HepG2 (cell line): ENCODE measurements around the gene CPT1B. TPM values are rescaled to one million over a fixed set of nuclear protein-coding genes. Genes with fewer than 3 reads are reported as not detected.

Source experiments
- ATAC-seq: fragments of 200-7000 bp; cut with Tn5 transposase; 3 replicates; pipeline ENCODE4 v1.9.1; 2020; ENCODE audit warnings: mild to moderate bottlenecking, moderate library complexity
- BruUV-seq: library from RNA; stranded (reverse); fragments of 400-500 nt; replicated peaks from 2 replicates; lab custom pipeline; 2021; lab: Mats Ljungman, UMichigan
- CTCF ChIA-PET: fragments of 300-600 bp; formaldehyde crosslinking; extraction: SDS; loops from one replicate; lab custom pipeline; 2021; ENCODE audit warnings: low total read pairs, inconsistent platforms, low intra/inter-chr PET ratio; lab: Yijun Ruan, JAX
- POLR2A ChIA-PET: fragments of 350-600 bp; sonication (Branson Sonifier 250); formaldehyde crosslinking; loops from one replicate; lab custom pipeline; 2020; ENCODE audit warnings: antibody characterized with exemption, inconsistent platforms; lab: Yijun Ruan, JAX
- DNase-seq: peaks from one replicate; pipeline ENCODE4 v3.0.0-alpha.2; 2015; ENCODE audit warnings: low spot score
- FAIRE-seq: peaks from 3 replicates; lab custom pipeline; 2011; peaks lifted over from hg19 to GRCh38; lab: Jason Lieb, UNC
- H2AFZ ChIP-seq: one replicate; pipeline ENCODE4 v1.6.1; 2011; ENCODE audit warnings: low read length, inconsistent platforms
- H3K27ac ChIP-seq: fragments of 300-600 bp; 3 replicates; pipeline ENCODE4 v1.8.0; 2011; ENCODE audit warnings: mixed run types, mild to moderate bottlenecking, mixed read lengths, low read length, inconsistent platforms; ENCODE audit not compliant: insufficient read depth; ENCODE audit errors: extremely low read length
- H3K27me3 ChIP-seq, 2 experiments: fragments of 200-600 bp in 1 of 2; 2 replicates in 1 of 2; 3 replicates in 1 of 2; pipeline versions ENCODE4 v1.6.0 to v1.8.0; 2011; ENCODE audit warnings: low read length in 2 of 2, mild to moderate bottlenecking in 2 of 2, moderate library complexity in 2 of 2, inconsistent platforms in 1 of 2; ENCODE audit not compliant: insufficient read depth in 2 of 2, control insufficient read depth in 1 of 2
- H3K36me3 ChIP-seq, 2 experiments: fragments of 200-600 bp in 1 of 2; replicated peaks in 1 of 2; 2 replicates in 1 of 2; 3 replicates in 1 of 2; pipeline versions ENCODE4 v1.5.1 to v1.8.0; 2011; ENCODE audit warnings: low read length in 2 of 2, inconsistent platforms in 1 of 2; ENCODE audit not compliant: insufficient read depth in 2 of 2, control insufficient read depth in 1 of 2
- H3K4me1 ChIP-seq: 2 replicates; pipeline ENCODE4 v1.5.1; 2012; ENCODE audit warnings: low read length, inconsistent platforms; ENCODE audit not compliant: insufficient read depth
- H3K4me2 ChIP-seq: 2 replicates; pipeline ENCODE4 v1.6.0; 2011; ENCODE audit warnings: low read depth, low read length, inconsistent platforms
- H3K4me3 ChIP-seq, 3 experiments: fragments of 200-600 bp in 1 of 3; sonication (generic), shearing (Covaris generic) in 1 of 3; replicated peaks in 1 of 3; 2 replicates each; pipeline ENCODE4 v1.5.1; 2011 to 2016; ENCODE audit warnings: low read length in 3 of 3, inconsistent platforms in 2 of 3, low read depth in 2 of 3, mild to moderate bottlenecking in 2 of 3, control low read depth in 1 of 3, mixed read lengths in 1 of 3; ENCODE audit not compliant: insufficient read depth in 1 of 3
- H3K79me2 ChIP-seq: one replicate; pipeline ENCODE4 v1.6.1; 2011; ENCODE audit warnings: low read length, inconsistent platforms; ENCODE audit not compliant: insufficient read depth
- H3K9ac ChIP-seq: 2 replicates; pipeline ENCODE4 v1.6.0; 2011; ENCODE audit warnings: mild to moderate bottlenecking, low read depth, low read length, inconsistent platforms; ENCODE audit not compliant: insufficient read depth
- H3K9me3 ChIP-seq: 2 replicates; pipeline ENCODE4 v1.5.1; 2012; ENCODE audit warnings: mild to moderate bottlenecking, low read length
- H4K20me1 ChIP-seq: 2 replicates; pipeline ENCODE4 v1.6.0; 2011; ENCODE audit warnings: inconsistent platforms, mild to moderate bottlenecking, low read length, moderate library complexity; ENCODE audit not compliant: insufficient read depth
- ARID2 ChIP-seq: sonication (generic); formaldehyde crosslinking; IDR thresholded peaks from 2 replicates; pipeline ENCODE4 v1.8.1; 2022; ENCODE audit warnings: mild to moderate bottlenecking, missing genetic modification reagents, borderline replicate concordance
- IRF2 ChIP-seq: IDR thresholded peaks from 2 replicates; pipeline ENCODE4 v1.6.1; 2018; ENCODE audit warnings: missing genetic modification reagents, missing compliant biosample characterization
- NR1H2 ChIP-seq: sonication (generic); formaldehyde crosslinking; IDR thresholded peaks from 2 replicates; pipeline ENCODE4 v1.8.1; 2022; ENCODE audit warnings: low read depth, missing genetic modification reagents, borderline replicate concordance
- POGZ ChIP-seq: sonication (generic); formaldehyde crosslinking; IDR thresholded peaks from 2 replicates; pipeline ENCODE4 v1.4.0; 2020; ENCODE audit warnings: mild to moderate bottlenecking, missing genetic modification reagents
- PRDM10 ChIP-seq: sonication (generic); formaldehyde crosslinking; IDR thresholded peaks from 2 replicates; pipeline ENCODE4 v1.4.0; 2020; ENCODE audit warnings: low read depth, missing genetic modification reagents
- PTBP1 ChIP-seq: fragments of 200-400 bp; formaldehyde crosslinking; IDR thresholded peaks from 2 replicates; pipeline ENCODE4 v1.6.1; 2018; ENCODE audit warnings: low read length, low read depth; ENCODE audit not compliant: poor library complexity, severe bottlenecking
- SKI ChIP-seq: fragments of 450-650 bp; IDR thresholded peaks from one replicate; pipeline ENCODE4 v1.6.1; 2018; ENCODE audit warnings: mild to moderate bottlenecking; ENCODE audit not compliant: partially characterized antibody
- WIZ ChIP-seq: sonication (generic); formaldehyde crosslinking; IDR thresholded peaks from 2 replicates; pipeline ENCODE4 v1.5.1; 2020; ENCODE audit warnings: mild to moderate bottlenecking, missing genetic modification reagents
- ZFP91 ChIP-seq: sonication (generic); formaldehyde crosslinking; IDR thresholded peaks from 2 replicates; pipeline ENCODE4 v1.9.0; 2022; ENCODE audit warnings: missing genetic modification reagents, mild to moderate bottlenecking, borderline replicate concordance
- WGBS: methylation state at CpG from one replicate; pipeline ENCODE4 v1.1.6; 2017; ENCODE audit warnings: low lambda C conversion rate; 5-methylcytosine and 5-hydroxymethylcytosine counted together
- in situ Hi-C: cut with HindIII; loops from 2 replicates; pipeline ENCODE4 v1.10.0; 2017; ENCODE audit warnings: low pct_unique_long_range_greater_than_20kb; ENCODE audit not compliant: extremely low pct_ligation_motif_present
- intact Hi-C: fragments of 100-400 bp; cut with micrococcal nuclease; formaldehyde crosslinking; loops from one replicate; pipeline ENCODE4 v1.10.0; 2022; ENCODE audit not compliant: unreplicated experiment
- polyA plus RNA-seq, 8 experiments: library from polyadenylated mRNA; depleted of rRNA in 3 of 8; stranded (reverse) in 7 of 8; unstranded in 1 of 8; fragments of >200 nt; fragmentation: Illumina TruSeq in 4 of 8; extraction: Trizol in 4 of 8; gene quantifications; 2 replicates each; pipeline versions ENCODE4 v1.2.1 to v1.2.3, GENCODE V29; 2011 to 2016; ENCODE audit warnings: low read depth in 4 of 8, missing spikeins in 1 of 8, mixed read lengths in 1 of 8; ENCODE audit not compliant: insufficient read depth in 1 of 8
- total RNA-seq, 5 experiments: library from RNA; depleted of rRNA; stranded (reverse); fragments of >200 nt; fragmentation: Illumina TruSeq; extraction: Trizol; gene quantifications; 2 replicates each; pipeline ENCODE4 v1.2.3, GENCODE V29; 2016; ENCODE audit warnings: low read depth in 1 of 5
- TF ChIP-seq, protein P1 (sequence below): sonication (generic); formaldehyde crosslinking; IDR thresholded peaks from 2 replicates; pipeline ENCODE4 v1.8.1; 2023; ENCODE audit warnings: missing genetic modification reagents, inconsistent platforms, borderline replicate concordance
- TF ChIP-seq, protein P2 (sequence below), 2 experiments: IDR thresholded peaks; 2 replicates each; pipeline ENCODE4 v1.6.1; 2011 to 2012; ENCODE audit warnings: low read length in 2 of 2, borderline replicate concordance in 1 of 2, low read depth in 1 of 2, mild to moderate bottlenecking in 1 of 2, moderate library complexity in 1 of 2

Gene CPT1B
- total and polyA plus RNA-seq, 2 of the 13 experiments (the other 11 are each of a cell fraction or from before 2014, with no cell fraction given), result 9.2 to 19.5 TPM

GRCh38 chr22:50556703-50557102 lies 21.5 kb downstream of the CPT1B start:
- H3K9ac ChIP-seq, result no peak overlapping the region
- ATAC-seq, result no peak
- in situ Hi-C loops (no loop called here), intact Hi-C loops (no loop called here)
- peaks cover 0 to 29% of the 10 kb centered on the region in 2 experiments; a peak in 2 of 5 replicates for H3K27me3 ChIP-seq
- H3K4me3 ChIP-seq, result no peak overlapping the region
- no peak overlapping the region for H3K4me2 ChIP-seq
- DNase-seq, result no peak
- no TSS peak for BruUV-seq
- no peaks in the 10 kb centered on the region for H4K20me1 ChIP-seq
- peaks cover 10% of the 10 kb centered on the region for H3K4me1 ChIP-seq
- 55% methylated on average over 5 of the region's 5 CpGs for WGBS
- no peak overlapping the region for H2AFZ ChIP-seq
- FAIRE-seq, result no peak
- H3K79me2 ChIP-seq, result no peaks in the 10 kb centered on the region
- POLR2A ChIA-PET, result interaction anchor here (1.0 to 1.1 kb wide), 2 partner anchors 10 to 27 kb away, joined by 3 read pairs; partner anchors contain the start of gene TYMP
- CTCF ChIA-PET, result no interaction called here
- H3K36me3 ChIP-seq, result no peaks in the 10 kb centered on the region
- no peak overlapping the region for H3K27ac ChIP-seq
- H3K9me3 ChIP-seq, result no peaks in the 10 kb centered on the region
- TF ChIP-seq SKI (no peak), ARID2 (CRISPR knock-in tag) (no peak), PTBP1 (no peak), IRF2 (CRISPR knock-in tag) (no peak), NR1H2 (CRISPR knock-in tag) (no peak), ZFP91 (no peak), PRDM10 (CRISPR knock-in tag) (no peak), WIZ (no peak), POGZ (CRISPR knock-in tag) (no peak)
- TF ChIP-seq, protein P1, sequence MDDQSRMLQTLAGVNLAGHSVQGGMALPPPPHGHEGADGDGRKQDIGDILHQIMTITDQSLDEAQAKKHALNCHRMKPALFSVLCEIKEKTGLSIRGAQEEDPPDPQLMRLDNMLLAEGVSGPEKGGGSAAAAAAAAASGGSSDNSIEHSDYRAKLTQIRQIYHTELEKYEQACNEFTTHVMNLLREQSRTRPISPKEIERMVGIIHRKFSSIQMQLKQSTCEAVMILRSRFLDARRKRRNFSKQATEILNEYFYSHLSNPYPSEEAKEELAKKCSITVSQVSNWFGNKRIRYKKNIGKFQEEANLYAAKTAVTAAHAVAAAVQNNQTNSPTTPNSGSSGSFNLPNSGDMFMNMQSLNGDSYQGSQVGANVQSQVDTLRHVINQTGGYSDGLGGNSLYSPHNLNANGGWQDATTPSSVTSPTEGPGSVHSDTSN (CRISPR knock-in tag), result no peak
- TF ChIP-seq, protein P2, sequence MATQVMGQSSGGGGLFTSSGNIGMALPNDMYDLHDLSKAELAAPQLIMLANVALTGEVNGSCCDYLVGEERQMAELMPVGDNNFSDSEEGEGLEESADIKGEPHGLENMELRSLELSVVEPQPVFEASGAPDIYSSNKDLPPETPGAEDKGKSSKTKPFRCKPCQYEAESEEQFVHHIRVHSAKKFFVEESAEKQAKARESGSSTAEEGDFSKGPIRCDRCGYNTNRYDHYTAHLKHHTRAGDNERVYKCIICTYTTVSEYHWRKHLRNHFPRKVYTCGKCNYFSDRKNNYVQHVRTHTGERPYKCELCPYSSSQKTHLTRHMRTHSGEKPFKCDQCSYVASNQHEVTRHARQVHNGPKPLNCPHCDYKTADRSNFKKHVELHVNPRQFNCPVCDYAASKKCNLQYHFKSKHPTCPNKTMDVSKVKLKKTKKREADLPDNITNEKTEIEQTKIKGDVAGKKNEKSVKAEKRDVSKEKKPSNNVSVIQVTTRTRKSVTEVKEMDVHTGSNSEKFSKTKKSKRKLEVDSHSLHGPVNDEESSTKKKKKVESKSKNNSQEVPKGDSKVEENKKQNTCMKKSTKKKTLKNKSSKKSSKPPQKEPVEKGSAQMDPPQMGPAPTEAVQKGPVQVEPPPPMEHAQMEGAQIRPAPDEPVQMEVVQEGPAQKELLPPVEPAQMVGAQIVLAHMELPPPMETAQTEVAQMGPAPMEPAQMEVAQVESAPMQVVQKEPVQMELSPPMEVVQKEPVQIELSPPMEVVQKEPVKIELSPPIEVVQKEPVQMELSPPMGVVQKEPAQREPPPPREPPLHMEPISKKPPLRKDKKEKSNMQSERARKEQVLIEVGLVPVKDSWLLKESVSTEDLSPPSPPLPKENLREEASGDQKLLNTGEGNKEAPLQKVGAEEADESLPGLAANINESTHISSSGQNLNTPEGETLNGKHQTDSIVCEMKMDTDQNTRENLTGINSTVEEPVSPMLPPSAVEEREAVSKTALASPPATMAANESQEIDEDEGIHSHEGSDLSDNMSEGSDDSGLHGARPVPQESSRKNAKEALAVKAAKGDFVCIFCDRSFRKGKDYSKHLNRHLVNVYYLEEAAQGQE (IDR thresholded peaks at IDR 0.05; ENCODE audit: borderline replicate concordance in 1 of 2, low read depth in 1 of 2, low read length in 2 of 2), result no peak
